ENCODE data around the gene SLC23A3.

SLC23A3 gene

GRCh38 chr2:219126555-219126954, 43.3 kb downstream of the SLC23A3 start:
- ATAC-seq (ENCODE audit: insufficient read depth, low read depth) (no peak), DNase-seq (no peak)
- Histone ChIP-seq H3K4me2 (ENCODE audit: insufficient read depth, low read length) (no peak overlapping the region), H4K20me1 (ENCODE audit: insufficient read depth, low read length) (peaks cover 9% of the 10 kb centered on the region; the same call in 1 of the 2 replicates), H3K27me3 (ENCODE audit: insufficient read depth, low read length, poor library complexity) (no peaks in the 10 kb centered on the region), H3K27ac (ENCODE audit: low read length) (no peak overlapping the region), H3K4me3 (ENCODE audit: low read depth in 1 of 2, low read length in 2 of 2) (no peak overlapping the region), H3K9ac (ENCODE audit: low read depth, low read length) (no peak overlapping the region), H3K79me2 (ENCODE audit: insufficient read depth, low read length) (no peaks in the 10 kb centered on the region), H2AFZ (ENCODE audit: low read depth, low read length) (no peak overlapping the region), H3K36me3 (ENCODE audit: insufficient read depth, low read length) (no peaks in the 10 kb centered on the region), H3K4me1 (ENCODE audit: insufficient read depth, low read length) (no peaks in the 10 kb centered on the region), H3K9me3 (ENCODE audit: insufficient read depth, low read length, severe bottlenecking) (no peaks in the 10 kb centered on the region)
- TF ChIP-seq EZH2 (IDR thresholded peaks at IDR 0.05; ENCODE audit: borderline replicate concordance, low read depth, low read length, severe bottlenecking) (no peak), CTCF (IDR thresholded peaks at IDR 0.05; ENCODE audit: borderline replicate concordance, extremely low read depth, low read length, poor library complexity, severe bottlenecking) (no peak)

GRCh38 chr2:219125886-219126270, 44.0 kb downstream of the SLC23A3 start:
- Histone ChIP-seq H2AFZ (ENCODE audit: low read depth, low read length) (no peak overlapping the region), H3K36me3 (ENCODE audit: insufficient read depth, low read length) (no peaks in the 10 kb centered on the region), H3K27ac (ENCODE audit: low read length) (no peak overlapping the region), H3K4me1 (ENCODE audit: insufficient read depth, low read length) (no peaks in the 10 kb centered on the region), H3K79me2 (ENCODE audit: insufficient read depth, low read length) (no peaks in the 10 kb centered on the region), H3K4me3 (ENCODE audit: low read depth in 1 of 2, low read length in 2 of 2) (no peak overlapping the region), H3K27me3 (ENCODE audit: insufficient read depth, low read length, poor library complexity) (no peaks in the 10 kb centered on the region), H4K20me1 (ENCODE audit: insufficient read depth, low read length) (peaks cover 9% of the 10 kb centered on the region; the same call in 1 of the 2 replicates), H3K9ac (ENCODE audit: low read depth, low read length) (no peak overlapping the region), H3K4me2 (ENCODE audit: insufficient read depth, low read length) (no peak overlapping the region), H3K9me3 (ENCODE audit: insufficient read depth, low read length, severe bottlenecking) (no peaks in the 10 kb centered on the region)
- TF ChIP-seq CTCF (IDR thresholded peaks at IDR 0.05; ENCODE audit: borderline replicate concordance, extremely low read depth, low read length, poor library complexity, severe bottlenecking), result no peak
- no peak for TF ChIP-seq EZH2 (IDR thresholded peaks at IDR 0.05; ENCODE audit: borderline replicate concordance, low read depth, low read length, severe bottlenecking)
- ATAC-seq (ENCODE audit: insufficient read depth, low read depth) (no peak), DNase-seq (no peak)

GRCh38 chr2:219125225-219125885, 44.5 kb downstream of the SLC23A3 start:
- H3K4me2 ChIP-seq (ENCODE audit: insufficient read depth, low read length), result no peak overlapping the region
- no peaks in the 10 kb centered on the region for H3K4me1 ChIP-seq (ENCODE audit: insufficient read depth, low read length)
- peaks cover 9% of the 10 kb centered on the region; the same call in 1 of the 2 replicates for H4K20me1 ChIP-seq (ENCODE audit: insufficient read depth, low read length)
- no peak overlapping the region for H3K9ac ChIP-seq (ENCODE audit: low read depth, low read length)
- H3K4me3 ChIP-seq (ENCODE audit: low read depth in 1 of 2, low read length in 2 of 2), result no peak overlapping the region
- no peaks in the 10 kb centered on the region for H3K27me3 ChIP-seq (ENCODE audit: insufficient read depth, low read length, poor library complexity)
- no peak overlapping the region for H2AFZ ChIP-seq (ENCODE audit: low read depth, low read length)
- H3K79me2 ChIP-seq (ENCODE audit: insufficient read depth, low read length), result no peaks in the 10 kb centered on the region
- H3K36me3 ChIP-seq (ENCODE audit: insufficient read depth, low read length), result no peaks in the 10 kb centered on the region
- DNase-seq (no peak), ATAC-seq (ENCODE audit: insufficient read depth, low read depth) (no peak)
- TF ChIP-seq CTCF (IDR thresholded peaks at IDR 0.05; ENCODE audit: borderline replicate concordance, extremely low read depth, low read length, poor library complexity, severe bottlenecking) (no peak), EZH2 (IDR thresholded peaks at IDR 0.05; ENCODE audit: borderline replicate concordance, low read depth, low read length, severe bottlenecking) (no peak)
- no peak overlapping the region for H3K27ac ChIP-seq (ENCODE audit: low read length)
- H3K9me3 ChIP-seq (ENCODE audit: insufficient read depth, low read length, severe bottlenecking), result no peaks in the 10 kb centered on the region
